ENCODE data around the gene PPFIA2. TPM values are rescaled to one million over a fixed set of nuclear protein-coding genes. Genes with fewer than 3 reads are reported as not detected.

The PPFIA2 gene
- total RNA-seq, 1 experiment from 2014 or later: not detected

DNA sequence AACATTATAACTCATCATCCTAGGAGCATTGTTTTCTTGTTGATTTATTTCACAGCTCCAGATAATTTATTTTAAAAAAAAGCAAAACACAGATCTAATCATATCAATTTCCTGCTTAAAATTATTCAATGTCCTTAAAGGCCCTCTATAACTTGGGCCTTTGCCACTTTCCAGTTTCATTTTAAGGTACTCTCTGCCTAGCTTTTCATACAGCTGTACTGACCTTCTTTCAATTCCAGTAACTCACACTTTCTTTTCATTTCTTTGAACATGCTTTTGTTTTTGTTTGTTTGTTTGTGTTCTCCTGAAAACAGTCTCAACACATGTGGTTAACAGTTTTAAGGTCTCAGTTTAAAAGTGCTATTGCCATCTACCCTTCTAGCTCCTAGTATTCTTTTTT lies 399.4 kb downstream of the PPFIA2 start:
- Histone ChIP-seq H3K4me1 (no peaks in the 10 kb centered on the region), H3K27me3 (replicated peaks; ENCODE audit: control insufficient read depth, insufficient read depth, low read length) (no peaks in the 10 kb centered on the region), H3K4me3 (ENCODE audit: low read depth, low read length) (no peak overlapping the region), H3K36me3 (ENCODE audit: control insufficient read depth, insufficient read depth, low read length) (no peaks in the 10 kb centered on the region), H3K9me3 (no peaks in the 10 kb centered on the region)
- no TSS peak for BruUV-seq (replicated peaks)
- TF ChIP-seq, protein P1, sequence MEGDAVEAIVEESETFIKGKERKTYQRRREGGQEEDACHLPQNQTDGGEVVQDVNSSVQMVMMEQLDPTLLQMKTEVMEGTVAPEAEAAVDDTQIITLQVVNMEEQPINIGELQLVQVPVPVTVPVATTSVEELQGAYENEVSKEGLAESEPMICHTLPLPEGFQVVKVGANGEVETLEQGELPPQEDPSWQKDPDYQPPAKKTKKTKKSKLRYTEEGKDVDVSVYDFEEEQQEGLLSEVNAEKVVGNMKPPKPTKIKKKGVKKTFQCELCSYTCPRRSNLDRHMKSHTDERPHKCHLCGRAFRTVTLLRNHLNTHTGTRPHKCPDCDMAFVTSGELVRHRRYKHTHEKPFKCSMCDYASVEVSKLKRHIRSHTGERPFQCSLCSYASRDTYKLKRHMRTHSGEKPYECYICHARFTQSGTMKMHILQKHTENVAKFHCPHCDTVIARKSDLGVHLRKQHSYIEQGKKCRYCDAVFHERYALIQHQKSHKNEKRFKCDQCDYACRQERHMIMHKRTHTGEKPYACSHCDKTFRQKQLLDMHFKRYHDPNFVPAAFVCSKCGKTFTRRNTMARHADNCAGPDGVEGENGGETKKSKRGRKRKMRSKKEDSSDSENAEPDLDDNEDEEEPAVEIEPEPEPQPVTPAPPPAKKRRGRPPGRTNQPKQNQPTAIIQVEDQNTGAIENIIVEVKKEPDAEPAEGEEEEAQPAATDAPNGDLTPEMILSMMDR (IDR thresholded peaks at IDR 0.05; ENCODE audit: insufficient read depth in 1 of 2, low read depth in 1 of 2, low read length in 1 of 2, severe bottlenecking in 1 of 2, unreplicated experiment in 1 of 2): no peak
- ChIA-PET POLR2A (no interaction called here), CTCF (no interaction called here)
- Mint-ChIP-seq H3K36me3 (ENCODE audit: insufficient read depth, unreplicated experiment) (no peaks in the 10 kb centered on the region), H3K4me3 (ENCODE audit: unreplicated experiment) (no peak overlapping the region), H3K4me1 (ENCODE audit: low read depth, unreplicated experiment) (no peaks in the 10 kb centered on the region), H3K9me3 (ENCODE audit: unreplicated experiment) (no peaks in the 10 kb centered on the region), H3K27ac (ENCODE audit: unreplicated experiment) (no peak overlapping the region), H3K27me3 (ENCODE audit: insufficient read depth, unreplicated experiment) (peaks cover 3% of the 10 kb centered on the region)
- DNase-seq: no peak
- intact Hi-C loops (cut with micrococcal nuclease; ENCODE audit: unreplicated experiment): no loop called here

DNA sequence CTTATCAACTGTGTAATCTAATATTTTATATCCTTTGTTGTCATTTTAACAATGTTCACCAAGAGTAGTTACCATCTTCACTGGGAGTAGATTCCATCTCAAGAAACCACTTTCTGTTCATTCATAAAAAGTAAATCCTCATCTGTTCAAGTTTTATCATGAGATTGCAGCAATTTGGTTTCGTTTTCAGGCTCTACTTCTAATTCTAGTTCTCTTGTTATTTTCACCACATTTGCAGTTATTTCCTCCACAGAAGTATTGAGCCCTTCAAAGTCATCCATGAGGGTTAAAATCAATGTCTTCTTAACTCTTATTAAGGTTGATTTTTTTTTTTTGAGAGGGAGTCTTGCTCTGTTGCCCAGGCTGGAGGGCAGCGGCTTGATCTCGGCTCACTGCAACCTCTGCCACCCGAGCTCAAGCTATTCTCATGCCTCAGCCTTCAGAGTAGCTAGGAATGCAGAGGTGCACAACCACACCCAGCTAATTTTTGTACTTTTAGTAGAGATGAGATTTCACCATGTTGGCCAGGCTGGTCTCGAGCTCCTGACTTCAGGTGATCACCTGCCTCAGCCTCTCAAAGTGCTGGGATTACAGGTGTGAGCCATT lies 404.7 kb downstream of the PPFIA2 start:
- ChIA-PET POLR2A (no interaction called here), CTCF (no interaction called here)
- H3K9me3 ChIP-seq: no peaks in the 10 kb centered on the region
- no peaks in the 10 kb centered on the region for H3K27me3 ChIP-seq (replicated peaks; ENCODE audit: control insufficient read depth, insufficient read depth, low read length)
- no peak for DNase-seq
- TF ChIP-seq, protein P1 (IDR thresholded peaks at IDR 0.05; ENCODE audit: insufficient read depth in 1 of 2, low read depth in 1 of 2, low read length in 1 of 2, severe bottlenecking in 1 of 2, unreplicated experiment in 1 of 2): no peak
- no peaks in the 10 kb centered on the region for H3K36me3 Mint-ChIP-seq (ENCODE audit: insufficient read depth, unreplicated experiment)
- H3K27ac Mint-ChIP-seq (ENCODE audit: unreplicated experiment): no peak overlapping the region
- H3K4me1 ChIP-seq: no peaks in the 10 kb centered on the region
- H3K4me3 Mint-ChIP-seq (ENCODE audit: unreplicated experiment): no peak overlapping the region
- H3K9me3 Mint-ChIP-seq (ENCODE audit: unreplicated experiment): no peaks in the 10 kb centered on the region
- H3K36me3 ChIP-seq (ENCODE audit: control insufficient read depth, insufficient read depth, low read length): no peaks in the 10 kb centered on the region
- no peaks in the 10 kb centered on the region for H3K27me3 Mint-ChIP-seq (ENCODE audit: insufficient read depth, unreplicated experiment)
- intact Hi-C loops (cut with micrococcal nuclease; ENCODE audit: unreplicated experiment): no loop called here
- no TSS peak for BruUV-seq (replicated peaks)
- H3K4me3 ChIP-seq (ENCODE audit: low read depth, low read length): no peak overlapping the region
- no peaks in the 10 kb centered on the region for H3K4me1 Mint-ChIP-seq (ENCODE audit: low read depth, unreplicated experiment)

DNA sequence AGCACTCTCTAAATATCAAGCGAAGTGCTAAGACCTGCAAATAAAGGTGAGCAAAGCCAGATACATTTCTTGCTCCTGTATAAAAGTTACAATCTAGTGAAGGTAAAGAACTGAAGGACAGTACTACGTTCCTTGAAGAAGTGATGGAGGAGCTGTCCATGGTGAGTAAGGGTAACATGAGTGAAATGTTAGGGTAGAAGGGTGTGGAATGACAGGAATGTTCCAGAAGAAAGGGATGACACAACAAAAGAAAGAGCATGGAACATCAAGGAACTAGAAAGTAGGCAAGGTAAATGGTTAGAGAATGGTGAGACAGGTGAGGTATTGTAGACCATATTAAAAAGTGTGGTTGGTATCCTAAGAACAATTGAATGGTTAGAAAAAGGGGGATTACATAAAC lies 408.8 kb downstream of the PPFIA2 start:
- BruUV-seq (replicated peaks): no TSS peak
- ChIA-PET POLR2A (no interaction called here), CTCF (no interaction called here)
- Mint-ChIP-seq H3K27me3 (ENCODE audit: insufficient read depth, unreplicated experiment) (no peaks in the 10 kb centered on the region), H3K27ac (ENCODE audit: unreplicated experiment) (no peak overlapping the region), H3K4me1 (ENCODE audit: low read depth, unreplicated experiment) (no peaks in the 10 kb centered on the region), H3K36me3 (ENCODE audit: insufficient read depth, unreplicated experiment) (no peaks in the 10 kb centered on the region), H3K9me3 (ENCODE audit: unreplicated experiment) (no peaks in the 10 kb centered on the region), H3K4me3 (ENCODE audit: unreplicated experiment) (no peak overlapping the region)
- Histone ChIP-seq H3K27me3 (replicated peaks; ENCODE audit: control insufficient read depth, insufficient read depth, low read length) (no peaks in the 10 kb centered on the region), H3K4me3 (ENCODE audit: low read depth, low read length) (no peak overlapping the region), H3K4me1 (no peaks in the 10 kb centered on the region), H3K36me3 (ENCODE audit: control insufficient read depth, insufficient read depth, low read length) (no peaks in the 10 kb centered on the region), H3K9me3 (no peaks in the 10 kb centered on the region)
- DNase-seq: no peak
- intact Hi-C loops (cut with micrococcal nuclease; ENCODE audit: unreplicated experiment): no loop called here
- TF ChIP-seq, protein P1 (IDR thresholded peaks at IDR 0.05; ENCODE audit: insufficient read depth in 1 of 2, low read depth in 1 of 2, low read length in 1 of 2, severe bottlenecking in 1 of 2, unreplicated experiment in 1 of 2): no peak
